Natural killer cell treated with Interleukin-12 subunit alpha and Interleukin-12 subunit beta and Interleukin-15 and Interleukin-18, amount 100 ng/mL, for 72 hours (primary cell): ENCODE data around the gene SCGB3A1. TPM values are rescaled to one million over a fixed set of nuclear protein-coding genes. Genes with fewer than 3 reads are reported as not detected.

Experiments
- ATAC-seq, 2 donors: fragments of 150-1000 bp; cut with Tn5 transposase in 1 of 2; sonication (Bioruptor Pico), chemical (Tn5 transposase) in 1 of 2; 2 replicates each; pipeline ENCODE4 v1.10.0; 2021
- DNase-seq: peaks from one replicate; pipeline ENCODE4 v3.0.0; 2022; ENCODE audit warnings: low spot score
- H3K27ac Mint-ChIP-seq, 2 donors: 1 replicate in 1 of 2; 2 replicates in 1 of 2; pipeline ENCODE4 v1.8.0; 2022; ENCODE audit warnings: mixed read lengths in 2 of 2, mild to moderate bottlenecking in 1 of 2, moderate library complexity in 1 of 2
- H3K27me3 Mint-ChIP-seq, 2 donors: 1 replicate in 1 of 2; 2 replicates in 1 of 2; pipeline ENCODE4 v1.8.0; 2022; ENCODE audit warnings: mixed read lengths in 2 of 2
- H3K36me3 Mint-ChIP-seq: one replicate; pipeline ENCODE4 v1.8.0; 2022; ENCODE audit warnings: mixed read lengths
- H3K4me1 Mint-ChIP-seq, 2 donors: 1 replicate in 1 of 2; 2 replicates in 1 of 2; pipeline ENCODE4 v1.8.0; 2022; ENCODE audit warnings: low read depth in 2 of 2, mixed read lengths in 2 of 2, mild to moderate bottlenecking in 1 of 2
- H3K4me3 Mint-ChIP-seq: one replicate; pipeline ENCODE4 v1.8.0; 2022; ENCODE audit warnings: mixed read lengths
- H3K9me3 Mint-ChIP-seq: 2 replicates; pipeline ENCODE4 v1.8.0; 2022; ENCODE audit warnings: mixed read lengths
- total RNA-seq, 2 donors: library from RNA; stranded (reverse); gene quantifications; one replicate each; pipeline ENCODE4 v1.2.3, GENCODE V29; 2022

SCGB3A1 gene
- total RNA-seq, 2 donors from 2014 or later, result not detected

- Mint-ChIP-seq H3K9me3 (no peaks in the 10 kb centered on the region), H3K4me3 (no peak overlapping the region), H3K36me3 (no peaks in the 10 kb centered on the region), H3K27ac (no peak overlapping the region), H3K27me3 (no peaks in the 10 kb centered on the region), H3K4me1 (no peaks in the 10 kb centered on the region)
- ATAC-seq, result no peak
- DNase-seq, result no peak
These were observed 37.8 kb upstream of the SCGB3A1 start for GRCh38 chr5:180628827-180629750.

GRCh38 chr5:180628211-180628610 is 36.9 kb upstream of the SCGB3A1 start:
- DNase-seq (no peak), ATAC-seq (no peak)
- Mint-ChIP-seq H3K27ac (no peak overlapping the region), H3K4me3 (no peak overlapping the region), H3K4me1 (no peaks in the 10 kb centered on the region), H3K27me3 (no peaks in the 10 kb centered on the region), H3K9me3 (no peaks in the 10 kb centered on the region), H3K36me3 (no peaks in the 10 kb centered on the region)

GRCh38 chr5:180627386-180628120 is 36.3 kb upstream of the SCGB3A1 start:
- Mint-ChIP-seq H3K27ac (no peak overlapping the region), H3K4me1 (no peaks in the 10 kb centered on the region), H3K9me3 (no peaks in the 10 kb centered on the region), H3K27me3 (no peaks in the 10 kb centered on the region), H3K4me3 (no peak overlapping the region), H3K36me3 (no peaks in the 10 kb centered on the region)
- ATAC-seq, result no peak
- no peak for DNase-seq

GRCh38 chr5:180626661-180627385 is 35.5 kb upstream of the SCGB3A1 start:
- H3K27ac Mint-ChIP-seq, result no peak overlapping the region
- no peaks in the 10 kb centered on the region for H3K27me3 Mint-ChIP-seq
- ATAC-seq, result no peak
- no peaks in the 10 kb centered on the region for H3K9me3 Mint-ChIP-seq
- no peak overlapping the region for H3K4me3 Mint-ChIP-seq
- no peaks in the 10 kb centered on the region for H3K4me1 Mint-ChIP-seq
- no peaks in the 10 kb centered on the region for H3K36me3 Mint-ChIP-seq
- no peak for DNase-seq

GRCh38 chr5:180625791-180626660 is 34.7 kb upstream of the SCGB3A1 start:
- no peaks in the 10 kb centered on the region for H3K36me3 Mint-ChIP-seq
- no peaks in the 10 kb centered on the region for H3K27me3 Mint-ChIP-seq
- DNase-seq (no peak), ATAC-seq (no peak)
- no peak overlapping the region for H3K27ac Mint-ChIP-seq
- H3K4me3 Mint-ChIP-seq, result no peak overlapping the region
- no peaks in the 10 kb centered on the region for H3K4me1 Mint-ChIP-seq
- H3K9me3 Mint-ChIP-seq, result no peaks in the 10 kb centered on the region

GRCh38 chr5:180625125-180625790 is 34.0 kb upstream of the SCGB3A1 start:
- H3K36me3 Mint-ChIP-seq, result no peaks in the 10 kb centered on the region
- no peaks in the 10 kb centered on the region for H3K4me1 Mint-ChIP-seq
- no peaks in the 10 kb centered on the region for H3K27me3 Mint-ChIP-seq
- no peak overlapping the region for H3K27ac Mint-ChIP-seq
- ATAC-seq (no peak), DNase-seq (no peak)
- no peak overlapping the region for H3K4me3 Mint-ChIP-seq
- H3K9me3 Mint-ChIP-seq, result no peaks in the 10 kb centered on the region

GRCh38 chr5:180624587-180624986 is 33.3 kb upstream of the SCGB3A1 start:
- H3K27me3 Mint-ChIP-seq, result no peaks in the 10 kb centered on the region
- no peak overlapping the region for H3K4me3 Mint-ChIP-seq
- no peak overlapping the region for H3K27ac Mint-ChIP-seq
- no peaks in the 10 kb centered on the region for H3K36me3 Mint-ChIP-seq
- H3K4me1 Mint-ChIP-seq, result no peaks in the 10 kb centered on the region
- DNase-seq (no peak), ATAC-seq (no peak)
- H3K9me3 Mint-ChIP-seq, result no peaks in the 10 kb centered on the region

GRCh38 chr5:180623844-180624243 is 32.5 kb upstream of the SCGB3A1 start:
- Mint-ChIP-seq H3K36me3 (no peaks in the 10 kb centered on the region), H3K4me1 (no peaks in the 10 kb centered on the region), H3K27me3 (no peaks in the 10 kb centered on the region), H3K4me3 (no peak overlapping the region), H3K27ac (no peak overlapping the region), H3K9me3 (no peaks in the 10 kb centered on the region)
- ATAC-seq (no peak), DNase-seq (no peak)

- Mint-ChIP-seq H3K9me3 (no peaks in the 10 kb centered on the region), H3K36me3 (no peaks in the 10 kb centered on the region), H3K27me3 (no peaks in the 10 kb centered on the region), H3K27ac (no peak overlapping the region), H3K4me1 (no peaks in the 10 kb centered on the region), H3K4me3 (no peak overlapping the region)
- DNase-seq, result no peak
- no peak for ATAC-seq
These were observed 32.1 kb upstream of the SCGB3A1 start for GRCh38 chr5:180623411-180623834.

GRCh38 chr5:180622910-180623309 is 31.6 kb upstream of the SCGB3A1 start:
- H3K27me3 Mint-ChIP-seq, result no peaks in the 10 kb centered on the region
- no peak overlapping the region for H3K4me3 Mint-ChIP-seq
- DNase-seq, result no peak
- no peaks in the 10 kb centered on the region for H3K4me1 Mint-ChIP-seq
- H3K9me3 Mint-ChIP-seq, result no peaks in the 10 kb centered on the region
- no peak overlapping the region for H3K27ac Mint-ChIP-seq
- H3K36me3 Mint-ChIP-seq, result no peaks in the 10 kb centered on the region
- no peak for ATAC-seq

GRCh38 chr5:180621311-180621710 is 30.0 kb upstream of the SCGB3A1 start:
- no peak overlapping the region for H3K27ac Mint-ChIP-seq
- ATAC-seq (no peak), DNase-seq (no peak)
- no peaks in the 10 kb centered on the region for H3K4me1 Mint-ChIP-seq
- no peaks in the 10 kb centered on the region for H3K36me3 Mint-ChIP-seq
- H3K4me3 Mint-ChIP-seq, result no peak overlapping the region
- no peaks in the 10 kb centered on the region for H3K27me3 Mint-ChIP-seq
- H3K9me3 Mint-ChIP-seq, result no peaks in the 10 kb centered on the region

- H3K27ac Mint-ChIP-seq, result no peak overlapping the region
- no peak overlapping the region for H3K4me3 Mint-ChIP-seq
- ATAC-seq, result no peak
- H3K9me3 Mint-ChIP-seq, result no peaks in the 10 kb centered on the region
- H3K36me3 Mint-ChIP-seq, result no peaks in the 10 kb centered on the region
- H3K4me1 Mint-ChIP-seq, result no peaks in the 10 kb centered on the region
- no peaks in the 10 kb centered on the region for H3K27me3 Mint-ChIP-seq
- no peak for DNase-seq
These were observed 28.7 kb upstream of the SCGB3A1 start for GRCh38 chr5:180620014-180620413.

GRCh38 chr5:180619563-180619915 is 28.2 kb upstream of the SCGB3A1 start:
- H3K27me3 Mint-ChIP-seq, result no peaks in the 10 kb centered on the region
- no peaks in the 10 kb centered on the region for H3K9me3 Mint-ChIP-seq
- H3K27ac Mint-ChIP-seq, result no peak overlapping the region
- H3K4me3 Mint-ChIP-seq, result no peak overlapping the region
- no peaks in the 10 kb centered on the region for H3K36me3 Mint-ChIP-seq
- no peak for DNase-seq
- no peak for ATAC-seq
- no peaks in the 10 kb centered on the region for H3K4me1 Mint-ChIP-seq
